Measurements from ENCODE around the gene RNU6-8. TPM values are rescaled to one million over a fixed set of nuclear protein-coding genes. Genes with fewer than 3 reads are reported as not detected.

Gene RNU6-8
- total RNA-seq, 1 donor from 2014 or later, result not detected

GRCh38 chr14:32200368-32201192, 2.5 kb downstream of the RNU6-8 start:
- no peak for TF ChIP-seq CTCF (IDR thresholded peaks at IDR 0.05)
- intact Hi-C loops (cut with micrococcal nuclease), result loop anchor here (2.0 to 10.0 kb wide), 5 partner anchors 14 to 1642 kb away; partner anchors contain the start of genes AP4S1, COCH, G2E3 and STRN3
- DNase-seq, result no peak
- ATAC-seq (ENCODE audit: low read depth), result no peak
- Mint-ChIP-seq H3K4me3 (peak overlapping the region; percentile 87), H3K27me3 (no peaks in the 10 kb centered on the region), H3K27ac (peak overlapping the region; percentile 100), H3K36me3 (ENCODE audit: low read depth) (peaks cover 10% of the 10 kb centered on the region), H3K4me1 (peaks cover 43% of the 10 kb centered on the region), H3K9me3 (no peaks in the 10 kb centered on the region)
- ChIA-PET POLR2A (interaction anchor here (2.5 to 3.0 kb wide), 2 partner anchors 123 to 124 kb away, joined by 48 to 53 read pairs; partner anchors contain the start of gene ARHGAP5), CTCF (no interaction called here)

- H3K36me3 Mint-ChIP-seq (ENCODE audit: low read depth), result peaks cover 6% of the 10 kb centered on the region
- no peak overlapping the region for H3K4me3 Mint-ChIP-seq
Observed at GRCh38 chr14:32197919-32198318, 5.2 kb downstream of the RNU6-8 start.

GRCh38 chr14:32195636-32196035, 7.4 kb downstream of the RNU6-8 start:
- Mint-ChIP-seq H3K27ac (no peak overlapping the region), H3K36me3 (ENCODE audit: low read depth) (no peaks in the 10 kb centered on the region), H3K4me3 (no peak overlapping the region), H3K4me1 (peaks cover 13% of the 10 kb centered on the region), H3K27me3 (no peaks in the 10 kb centered on the region), H3K9me3 (no peaks in the 10 kb centered on the region)
- no peak for TF ChIP-seq CTCF (IDR thresholded peaks at IDR 0.05)
- ATAC-seq (ENCODE audit: low read depth) (no peak), DNase-seq (no peak)
- ChIA-PET CTCF (no interaction called here), POLR2A (no interaction called here)
- intact Hi-C loops (cut with micrococcal nuclease), result no loop called here

More at GRCh38 chr14:32197919-32198318, 5.2 kb downstream of the RNU6-8 start:
- no peak for TF ChIP-seq CTCF (IDR thresholded peaks at IDR 0.05)
- no peak overlapping the region for H3K27ac Mint-ChIP-seq
- no peaks in the 10 kb centered on the region for H3K27me3 Mint-ChIP-seq
- CTCF ChIA-PET, result interaction anchor here (1.7 kb wide), 1 partner anchor 57 kb away, joined by 4 read pairs; no protein-coding TSS in a partner anchor
- POLR2A ChIA-PET, result no interaction called here
- ATAC-seq (ENCODE audit: low read depth), result no peak
- H3K9me3 Mint-ChIP-seq, result no peaks in the 10 kb centered on the region
- DNase-seq, result no peak
- H3K4me1 Mint-ChIP-seq, result peaks cover 30% of the 10 kb centered on the region
- intact Hi-C loops (cut with micrococcal nuclease), result loop anchor here (1.0 kb wide), 1 partner anchor 22 kb away; no protein-coding TSS in a partner anchor

GRCh38 chr14:32193532-32193931, 9.5 kb downstream of the RNU6-8 start:
- ATAC-seq (ENCODE audit: low read depth), result no peak

More at GRCh38 chr14:32193532-32193931, 9.5 kb downstream of the RNU6-8 start:
- POLR2A ChIA-PET, result no interaction called here
- intact Hi-C loops (cut with micrococcal nuclease), result no loop called here
- H3K27ac Mint-ChIP-seq, result no peak overlapping the region
- CTCF ChIA-PET, result no interaction called here
- H3K4me3 Mint-ChIP-seq, result no peak overlapping the region
- TF ChIP-seq CTCF (IDR thresholded peaks at IDR 0.05), result no peak
- no peaks in the 10 kb centered on the region for H3K27me3 Mint-ChIP-seq
- H3K9me3 Mint-ChIP-seq, result no peaks in the 10 kb centered on the region
- H3K4me1 Mint-ChIP-seq, result peaks cover 17% of the 10 kb centered on the region
- DNase-seq, result no peak
- H3K36me3 Mint-ChIP-seq (ENCODE audit: low read depth), result no peaks in the 10 kb centered on the region

Measured in activated B cell treated with CpG ODN at 0.5 μM for 24 hours (primary cell).